ENCODE measurements around the gene CEP170B. TPM values are rescaled to one million over a fixed set of nuclear protein-coding genes. Genes with fewer than 3 reads are reported as not detected.
"Not testable (repeated sequence)": the region's sequence is repeated elsewhere in the genome, so short reads cannot be mapped to it uniquely, and the experiment has no call there.

The CEP170B gene
- polyA plus RNA-seq (ENCODE audit: insufficient read length in 4 of 4) = 10 to 100 TPM in 2 of 4 donors, 1 to 10 TPM in 2; 3.6 to 21.2 (median 11.1) TPM

DNA sequence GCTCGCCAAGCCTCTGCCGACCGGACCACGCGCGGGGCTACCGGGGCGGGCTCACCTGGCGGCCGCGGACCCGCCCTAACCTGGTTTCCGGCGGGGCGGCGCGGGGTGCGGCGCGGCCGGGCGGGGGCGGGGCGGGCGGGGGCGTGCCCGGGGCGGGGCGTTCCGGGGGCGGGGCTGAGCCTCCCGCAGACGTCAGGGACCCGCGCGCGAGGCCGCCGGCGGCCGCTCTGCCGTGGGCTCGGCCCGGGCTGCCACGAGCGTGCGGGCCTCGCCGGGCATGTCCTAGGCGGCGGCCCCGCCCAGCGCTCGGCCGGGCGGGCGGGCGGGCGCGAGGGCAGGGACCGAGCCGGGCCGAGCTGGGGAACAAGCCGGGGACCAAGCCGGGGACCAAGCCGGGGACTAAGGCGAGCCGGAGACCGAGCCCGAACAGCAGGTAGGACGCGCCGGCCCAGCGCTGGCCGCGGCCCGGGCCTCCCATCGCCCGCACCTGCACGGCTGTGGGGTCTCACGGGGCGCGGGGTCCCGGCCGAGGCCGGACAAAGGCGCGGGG is at the start of gene CEP170B:
CEP170B (plus strand) TSS at position 188 of the 550 bp plus-strand sequence. CDS start 3,183 bp downstream, outside the sequence.
- no peak for DNase-seq (ENCODE audit: low read depth in 4 of 4, low spot score in 3 of 4)

DNA sequence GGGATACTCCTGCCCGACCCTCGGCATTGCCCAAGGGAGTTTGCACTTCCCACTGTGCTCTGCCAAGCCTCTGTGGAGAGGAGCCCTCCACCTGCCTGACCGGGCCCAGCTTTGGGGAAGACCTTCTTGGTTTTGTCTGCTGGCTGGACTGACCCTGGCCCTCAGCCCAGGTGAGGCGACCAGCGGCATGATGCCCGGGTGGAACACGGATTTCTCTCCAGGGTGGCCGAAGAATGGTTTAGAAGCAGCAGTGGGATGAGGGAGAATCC is 48.5 kb upstream of the CEP170B start:
- no peak for DNase-seq (ENCODE audit: low read depth in 4 of 4, low spot score in 3 of 4)

DNA sequence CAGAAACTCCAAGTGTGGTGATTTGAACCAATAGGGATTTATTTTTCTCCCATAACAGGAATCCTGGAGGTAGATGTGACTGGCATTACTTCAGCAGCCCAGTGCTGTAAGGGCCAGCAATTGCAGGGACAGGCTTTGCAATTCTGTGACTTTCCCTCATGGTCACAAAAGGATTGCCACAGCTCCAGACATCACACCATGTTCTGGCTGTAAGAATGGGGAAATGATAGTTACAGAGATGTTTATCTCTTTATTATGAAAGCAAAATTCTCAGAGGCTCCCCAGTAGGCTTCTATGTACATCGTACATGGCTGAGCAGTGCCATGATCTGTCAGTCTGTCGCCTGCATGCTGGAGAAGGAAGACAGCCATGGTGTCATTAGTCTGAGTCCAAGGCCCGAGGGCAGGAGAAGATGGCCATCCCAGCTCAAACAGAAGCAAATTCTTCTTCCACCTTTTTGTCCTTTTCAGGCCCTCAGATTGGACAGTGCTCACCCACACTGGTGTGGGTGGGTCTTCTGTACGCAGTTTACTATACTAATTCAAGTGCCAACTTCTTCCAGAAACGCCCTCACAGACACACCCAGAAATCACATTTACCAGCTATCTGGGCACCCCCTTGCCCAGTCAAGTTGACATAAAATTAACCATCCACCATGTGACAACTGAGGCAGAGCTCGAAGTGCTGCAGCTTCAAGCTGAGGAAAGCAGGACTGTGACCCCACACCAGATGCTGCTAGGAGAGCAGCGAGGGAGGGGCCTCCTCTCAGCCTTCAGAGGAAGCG is 46.9 kb upstream of the CEP170B start:
- DNase-seq (ENCODE audit: low read depth in 4 of 4, low spot score in 3 of 4) = no peak

DNA sequence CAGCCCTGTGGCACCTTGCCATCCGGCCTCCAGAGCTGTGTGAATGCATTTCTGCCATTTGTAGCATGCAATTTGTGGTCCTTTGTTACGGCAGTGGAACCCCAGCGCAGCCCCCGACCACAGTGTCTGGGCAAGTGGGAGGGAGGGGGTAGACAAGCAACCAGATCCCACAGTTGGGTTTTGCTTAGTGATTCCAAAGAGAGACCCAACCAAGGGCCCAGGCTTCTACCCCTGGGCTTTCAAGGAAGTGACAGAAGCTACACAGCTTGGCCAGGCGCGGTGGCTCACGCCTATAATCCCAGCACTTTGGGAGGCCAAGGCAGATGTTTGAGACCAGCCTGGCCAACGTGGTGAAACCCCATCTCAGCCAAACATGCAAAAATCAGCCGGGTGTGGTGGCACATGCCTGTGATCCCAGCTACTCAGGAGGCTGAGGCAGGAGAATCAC is 46.3 kb upstream of the CEP170B start:
- DNase-seq (ENCODE audit: low read depth in 4 of 4, low spot score in 3 of 4) = no peak

DNA sequence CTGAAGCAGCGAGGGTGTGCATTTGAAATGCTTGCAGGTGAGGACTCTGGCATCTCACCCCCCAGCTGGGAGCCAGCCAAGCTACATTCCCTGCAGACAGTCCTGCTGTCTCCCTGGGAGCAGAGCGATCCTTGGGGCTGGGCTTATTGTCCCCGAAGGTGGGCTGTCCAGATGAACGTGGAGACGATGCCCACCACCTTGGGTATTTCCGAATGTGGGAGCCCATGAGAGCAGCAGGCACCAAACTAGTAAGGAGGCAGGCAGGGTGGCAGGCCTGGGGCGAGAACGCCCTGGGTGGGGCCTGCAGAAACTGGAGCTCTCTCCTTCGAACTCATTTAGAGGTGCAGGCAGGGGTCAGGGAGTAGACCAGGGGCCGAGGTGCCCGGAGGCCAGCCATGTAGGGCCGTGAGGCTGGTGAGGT is 45.7 kb upstream of the CEP170B start:
- no peak for DNase-seq (ENCODE audit: low read depth in 4 of 4, low spot score in 3 of 4)

DNA sequence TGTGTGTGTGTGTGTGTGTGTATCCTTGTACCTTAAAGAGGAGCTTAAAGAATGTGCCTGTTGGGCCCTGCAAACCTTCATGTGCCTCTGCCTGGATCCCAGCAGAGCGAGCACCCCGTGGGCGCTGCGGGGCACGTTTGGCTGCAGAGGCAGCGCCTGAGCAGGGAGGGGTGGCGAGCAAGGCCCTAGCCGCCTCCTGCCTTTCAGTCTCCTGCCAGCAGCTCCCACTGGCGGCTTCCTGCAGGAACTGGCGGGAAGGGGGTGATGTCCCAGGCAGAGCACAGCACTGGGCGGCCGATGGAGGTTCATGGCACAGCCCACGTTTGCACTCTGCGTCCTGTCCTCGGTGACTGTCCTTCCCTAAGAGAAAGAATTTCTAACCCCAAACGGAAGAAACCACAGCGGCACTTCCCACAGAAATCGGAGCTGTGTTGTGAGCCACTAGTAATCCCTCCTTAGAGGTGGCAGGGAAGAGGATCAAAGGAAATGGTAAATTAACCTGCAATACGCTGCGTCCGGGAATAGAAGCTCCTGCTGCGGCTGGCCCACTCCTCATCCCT is 44.3 kb upstream of the CEP170B start:
- DNase-seq (ENCODE audit: low read depth in 4 of 4, low spot score in 3 of 4) = no peak

DNA sequence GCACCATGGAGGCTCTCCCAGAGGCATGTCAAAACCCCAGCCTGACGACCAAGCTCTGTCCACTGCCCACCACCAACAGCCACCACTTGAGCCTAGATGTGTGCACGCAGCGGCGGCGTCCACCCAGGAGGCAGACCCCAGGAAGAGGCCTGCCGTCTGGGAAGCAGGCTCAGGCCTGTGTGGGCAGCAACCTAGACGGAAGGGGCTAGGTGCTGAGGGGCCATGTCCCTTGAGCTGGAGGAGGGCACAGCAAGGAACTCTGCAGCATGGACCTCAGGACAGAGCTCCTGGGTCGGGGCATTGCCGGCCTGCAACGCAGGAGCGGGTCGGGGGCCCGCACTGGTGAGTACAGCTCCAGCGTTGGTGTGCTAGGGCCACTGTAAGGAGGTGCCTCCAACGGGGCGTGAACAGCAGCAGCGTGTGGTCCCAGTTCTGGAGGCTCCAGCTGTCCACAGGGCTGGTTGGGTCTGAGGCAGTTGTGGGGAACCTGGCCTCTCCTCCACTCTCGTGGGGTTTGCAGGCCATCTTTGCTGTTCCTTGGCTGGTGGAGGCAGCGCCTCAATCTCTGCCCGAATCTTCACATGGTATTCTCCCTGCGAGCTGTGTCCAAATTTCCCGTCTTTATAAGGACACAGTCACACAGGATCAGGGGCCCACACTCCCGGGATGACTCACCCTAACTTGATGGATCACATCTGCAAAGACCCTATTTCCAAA is 43.7 kb upstream of the CEP170B start:
- no peak for DNase-seq (ENCODE audit: low read depth in 4 of 4, low spot score in 3 of 4)

DNA sequence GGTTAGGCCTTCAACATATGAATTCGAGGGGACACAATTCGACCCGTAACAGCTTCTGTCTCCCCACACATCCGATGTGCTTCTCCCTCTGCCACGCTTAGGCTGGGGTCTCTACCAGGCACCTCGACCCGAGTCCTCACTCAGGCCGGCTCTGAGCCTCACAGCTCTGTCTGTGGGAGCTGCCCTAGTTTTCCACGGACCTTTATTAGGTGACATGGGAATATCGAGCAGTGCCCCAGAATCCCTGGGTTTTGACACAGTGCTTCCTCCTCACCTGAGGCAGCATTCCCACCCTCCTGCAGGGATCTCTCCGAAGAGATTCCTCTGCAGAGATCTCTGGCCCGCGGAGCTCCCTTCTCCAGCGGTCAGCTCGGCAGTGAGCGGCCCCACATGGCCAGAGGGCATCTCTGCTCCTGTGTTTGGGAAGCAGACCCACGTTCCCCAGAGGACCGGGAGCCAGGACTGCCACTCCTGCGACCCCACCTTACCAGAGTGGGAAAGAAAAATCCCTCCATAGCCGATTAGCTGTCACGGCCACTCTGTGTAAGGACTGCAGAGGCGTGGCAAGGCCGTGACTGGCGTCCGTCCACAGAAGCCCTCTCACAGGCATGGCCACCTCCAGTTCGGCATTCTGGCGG is 43.0 kb upstream of the CEP170B start:
- DNase-seq (ENCODE audit: low read depth in 4 of 4, low spot score in 3 of 4) = no peak

DNA sequence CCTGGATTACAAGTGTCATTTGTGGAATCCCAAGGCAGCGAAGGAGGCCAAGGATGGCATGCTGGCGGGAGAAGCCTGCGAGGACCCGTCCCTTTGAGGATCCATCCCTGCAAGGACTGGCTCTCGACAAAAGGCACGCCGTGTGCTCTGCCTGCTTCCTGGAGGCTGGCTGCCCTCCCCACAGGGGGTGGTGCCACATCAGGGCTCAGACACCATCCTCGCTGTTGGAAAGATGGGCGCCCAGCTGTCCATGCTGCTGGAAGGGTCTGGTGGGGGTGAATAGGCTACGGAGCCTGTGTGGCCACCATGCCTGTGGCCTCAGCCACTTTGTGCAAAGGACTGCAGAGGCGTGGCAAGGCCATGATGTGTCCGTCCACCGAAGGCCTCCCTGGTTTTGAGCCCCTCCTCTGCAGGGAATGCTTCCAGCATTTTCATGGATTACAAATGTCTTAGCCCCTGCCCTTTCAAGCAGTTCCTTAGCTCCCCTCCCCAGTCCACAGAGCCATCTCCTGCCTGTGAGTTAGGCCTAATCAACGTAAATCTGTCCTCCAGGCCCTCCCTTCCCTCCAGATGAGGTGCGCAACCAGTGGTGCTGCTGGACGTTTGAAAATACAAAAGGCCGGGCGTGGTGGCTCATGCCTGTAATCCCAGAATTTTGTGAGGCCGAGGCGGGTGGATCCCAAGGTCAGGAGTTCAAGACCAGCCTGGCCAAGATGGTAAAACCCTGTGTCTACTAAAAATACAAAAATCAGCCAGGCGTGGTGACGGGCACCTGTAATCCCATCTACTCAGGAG is 42.0 kb upstream of the CEP170B start:
- no peak for DNase-seq (ENCODE audit: low read depth in 4 of 4, low spot score in 3 of 4)

DNA sequence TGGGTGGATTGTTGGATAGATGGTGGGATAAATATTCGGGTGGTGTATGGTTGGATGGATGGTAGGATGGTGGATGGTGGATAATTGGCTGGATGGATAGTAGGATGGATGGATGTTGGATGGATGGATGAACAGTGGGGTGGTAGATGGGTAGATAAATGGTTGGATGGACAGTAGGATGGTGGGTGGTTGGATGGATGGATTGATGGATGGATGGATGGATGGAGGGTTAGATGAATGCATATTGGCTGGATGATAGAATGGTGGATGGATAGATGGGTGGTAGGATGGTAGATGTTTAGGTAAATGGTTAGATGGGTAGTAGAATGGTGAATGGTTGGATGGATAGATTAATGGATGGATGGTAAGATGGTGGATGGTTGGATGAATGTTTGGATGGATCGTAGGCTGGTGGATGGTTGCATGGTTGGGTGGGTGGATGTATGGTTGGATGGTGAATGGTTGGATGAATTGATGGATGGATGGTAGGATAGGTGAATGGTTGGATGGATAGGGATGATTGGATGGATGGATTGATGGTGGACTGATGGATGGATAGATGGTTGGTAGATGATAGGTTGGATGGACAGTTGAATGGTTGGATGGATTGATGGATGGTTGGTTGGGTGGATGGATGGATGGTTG is 40.6 kb upstream of the CEP170B start:
- DNase-seq (ENCODE audit: low read depth in 4 of 4, low spot score in 3 of 4) = no peak

DNA sequence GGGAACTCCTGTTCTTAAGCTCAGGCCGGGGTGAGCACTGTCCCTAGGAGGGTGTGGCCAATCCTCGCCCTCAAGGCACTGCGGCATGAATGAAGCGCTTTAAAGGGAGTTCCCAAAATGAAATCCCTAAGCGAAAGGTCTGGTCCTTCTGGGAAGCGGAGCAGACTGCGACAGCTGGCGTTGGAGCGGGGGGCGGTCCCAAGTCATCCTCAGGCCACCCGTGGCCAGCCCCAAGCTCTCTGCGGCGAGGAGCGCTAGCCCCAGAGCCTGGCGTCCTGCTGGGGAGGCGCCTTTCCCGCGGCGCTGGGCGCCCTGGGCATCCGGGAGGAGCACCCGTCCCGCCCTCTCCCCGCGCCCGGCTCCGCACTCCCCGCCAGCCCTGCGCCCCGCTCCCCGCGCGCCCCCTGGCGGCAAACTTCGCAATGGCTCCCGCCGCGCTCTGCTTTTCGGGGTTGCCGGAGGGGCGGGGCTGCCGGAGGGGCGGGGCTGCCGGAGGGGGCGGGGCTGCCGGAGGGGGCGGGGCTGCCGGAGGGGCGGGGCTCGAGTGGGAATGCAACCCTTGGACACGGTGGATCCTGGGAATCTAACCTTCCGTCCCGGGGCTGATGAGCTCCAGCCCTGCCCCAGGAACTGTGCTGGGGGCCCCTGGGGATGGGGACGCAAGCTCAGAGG is 38.7 kb upstream of the CEP170B start:
- DNase-seq (ENCODE audit: low read depth in 4 of 4, low spot score in 3 of 4) = peak in 2 of 4 donors; percentile 40 to 71

DNA sequence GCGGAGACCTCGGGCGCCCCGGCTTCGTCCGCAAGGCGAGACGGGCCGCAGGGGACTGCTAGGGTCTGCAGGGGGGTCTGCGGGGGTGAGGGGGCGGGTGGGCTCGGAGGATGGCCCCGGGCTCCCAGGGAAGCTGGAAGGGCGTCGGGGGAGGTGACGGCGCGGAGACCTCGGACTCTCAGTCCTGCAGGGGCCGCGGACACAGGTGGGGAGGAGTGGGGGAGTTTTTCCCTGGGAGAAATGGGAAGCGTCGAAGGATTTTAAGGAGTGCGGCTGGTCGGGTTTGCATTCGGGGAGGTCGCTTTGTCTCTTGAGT is 38.2 kb upstream of the CEP170B start:
- no peak for DNase-seq (ENCODE audit: low read depth in 4 of 4, low spot score in 3 of 4)

DNA sequence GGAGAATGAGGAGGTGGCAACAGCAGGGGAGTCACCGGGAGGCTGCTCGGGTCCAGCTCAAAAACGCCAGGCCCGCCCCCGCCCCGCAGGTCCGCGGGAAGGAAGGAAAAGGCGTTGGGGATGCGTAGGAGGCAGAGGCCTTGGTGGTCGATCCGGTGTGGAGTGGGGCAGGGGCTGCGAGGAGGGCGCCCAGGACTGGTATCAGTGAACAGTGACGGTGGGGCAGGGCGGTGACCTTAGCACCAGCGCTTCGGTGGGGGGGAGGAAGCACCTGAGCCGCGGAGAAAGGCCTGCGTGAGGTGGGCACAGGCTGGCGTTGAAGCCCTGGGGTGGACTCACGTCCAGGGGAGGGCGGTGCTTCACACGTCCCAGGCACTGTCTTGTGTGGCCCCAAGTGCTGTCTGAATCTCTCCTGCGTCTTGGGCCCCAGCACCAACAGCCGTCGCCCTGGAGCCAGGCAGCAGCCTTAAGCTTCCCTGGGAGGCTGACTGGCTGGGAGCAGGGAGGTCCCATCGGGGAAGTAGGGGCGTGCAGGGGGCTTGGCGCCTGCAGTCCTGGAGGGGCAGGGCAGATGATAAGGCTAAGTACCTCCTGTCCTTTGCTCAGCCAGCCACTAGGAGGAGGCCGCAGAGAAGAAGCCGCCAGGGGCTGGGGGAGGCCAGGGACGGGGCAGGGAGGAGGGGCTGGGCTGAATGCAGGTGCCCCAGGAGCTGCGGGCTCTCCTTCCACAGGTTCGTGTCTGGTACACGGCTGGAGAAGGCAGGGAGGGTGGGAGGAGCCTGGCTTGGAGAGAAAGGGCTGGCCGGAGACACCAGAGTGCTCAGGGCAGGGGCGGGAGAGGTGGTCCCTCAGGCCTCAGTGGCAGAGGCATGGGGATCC is 37.7 kb upstream of the CEP170B start:
- DNase-seq (ENCODE audit: low read depth in 4 of 4, low spot score in 3 of 4) = no peak

DNA sequence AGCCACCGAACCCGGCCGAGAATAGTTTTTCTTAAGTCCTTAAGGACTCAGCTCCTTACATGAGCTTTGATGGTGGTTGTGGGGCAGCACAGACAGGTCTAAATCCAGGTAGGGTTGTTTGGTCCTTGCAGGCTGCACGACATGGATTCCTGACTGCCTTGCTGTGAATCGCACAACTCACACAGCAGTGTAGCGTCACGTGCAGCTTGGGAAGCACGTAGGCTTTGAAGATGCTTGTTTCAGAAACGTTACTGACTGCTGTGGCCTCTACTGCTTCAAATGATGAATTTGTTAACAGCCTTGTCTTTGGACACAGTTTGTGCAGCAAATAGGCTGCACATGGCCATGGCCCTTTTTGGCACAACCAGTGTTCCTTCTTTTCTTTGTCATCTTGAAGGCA is 34.3 kb upstream of the CEP170B start:
- DNase-seq (ENCODE audit: low read depth in 4 of 4, low spot score in 3 of 4) = no peak

DNA sequence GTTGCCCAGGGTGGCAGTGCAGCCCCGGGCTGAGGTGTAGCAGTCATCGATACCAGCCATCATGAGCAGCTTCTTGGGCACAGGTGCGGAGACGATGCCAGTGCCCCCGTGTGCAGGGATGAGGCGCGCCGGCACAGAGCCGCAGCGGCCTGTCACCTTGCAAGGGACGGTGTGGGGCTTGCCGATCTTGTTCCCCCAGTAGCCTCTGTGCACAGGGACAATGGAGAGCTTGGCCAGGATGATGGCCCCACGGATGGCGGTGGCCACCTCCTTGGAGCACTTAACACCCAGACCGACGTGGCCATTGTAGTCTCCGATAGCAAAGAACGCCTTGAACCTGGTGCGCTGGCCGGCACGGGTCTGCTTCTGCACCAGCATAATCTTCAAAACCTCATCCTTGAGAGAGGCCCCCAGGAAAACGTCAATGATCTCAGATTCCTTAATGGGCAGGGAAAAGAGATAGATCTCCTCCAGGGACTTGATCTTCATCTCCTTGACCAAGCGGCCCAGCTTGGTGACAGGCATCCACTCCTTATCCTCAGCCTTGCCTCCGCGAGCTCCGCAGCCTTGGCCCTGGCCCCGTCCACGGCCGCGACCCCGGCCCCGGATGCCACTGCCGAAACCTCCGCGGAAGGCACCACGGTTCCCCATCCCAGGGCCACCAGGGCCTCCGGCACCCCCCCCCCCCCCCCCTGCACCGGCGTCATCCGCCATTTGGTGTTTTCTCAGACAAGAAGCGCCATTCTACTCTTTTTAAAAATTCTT is 28.7 kb upstream of the CEP170B start:
- not testable (repeated sequence) for DNase-seq (ENCODE audit: low read depth in 4 of 4, low spot score in 3 of 4)

DNA sequence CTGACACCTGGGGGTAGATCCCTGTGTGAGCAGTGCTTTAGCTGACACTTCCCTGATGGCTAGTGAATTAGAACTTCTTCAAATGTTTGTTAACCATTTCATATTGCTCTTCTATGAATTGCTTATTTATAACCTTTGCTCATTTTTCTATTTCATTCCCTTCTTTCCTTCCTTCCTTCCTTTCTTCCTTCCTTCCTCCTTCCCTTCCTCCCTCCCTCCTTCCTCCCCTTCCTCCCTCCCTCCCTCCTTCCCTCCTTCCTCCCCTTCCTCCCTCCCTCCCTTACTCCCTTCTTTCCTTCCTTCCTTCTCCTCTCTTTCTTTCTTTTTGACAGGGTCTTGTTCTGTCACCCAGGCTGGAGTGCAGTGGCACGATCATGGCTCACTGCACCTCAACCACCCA is 23.3 kb upstream of the CEP170B start:
- DNase-seq (ENCODE audit: low read depth in 4 of 4, low spot score in 3 of 4) = no peak

DNA sequence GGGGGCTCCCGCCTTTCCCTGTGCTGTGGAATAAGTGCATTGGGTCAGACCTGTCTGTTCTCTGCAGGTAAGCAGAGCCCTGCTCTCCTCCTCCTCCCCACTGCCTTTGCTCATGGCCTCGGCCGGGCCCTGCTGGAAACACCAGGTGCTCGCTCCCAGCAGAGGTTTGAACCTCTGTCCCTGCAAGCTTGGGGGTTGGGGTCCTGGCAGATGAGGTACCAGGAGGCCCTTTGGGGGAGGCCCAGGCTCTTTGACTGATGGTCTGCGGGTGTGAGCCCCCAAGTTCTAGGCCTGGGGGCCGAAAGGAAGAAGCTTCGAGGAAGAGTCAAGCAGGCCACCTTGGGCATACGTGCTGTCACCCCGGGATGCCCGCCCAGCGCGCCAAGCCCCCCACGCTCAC is 22.1 kb upstream of the CEP170B start:
- no peak for DNase-seq (ENCODE audit: low read depth in 4 of 4, low spot score in 3 of 4)
